Vagina (tissue), 2 donors: ENCODE measurements around the gene NIPBL. TPM values are rescaled to one million over a fixed set of nuclear protein-coding genes. Genes with fewer than 3 reads are reported as not detected.
"Not testable (repeated sequence)": the region's sequence is repeated elsewhere in the genome, so short reads cannot be mapped to it uniquely, and the experiment has no call there.

Source experiments
- DNase-seq, 2 donors: peaks; one replicate each; pipeline ENCODE4 v3.0.0-alpha.2; 2017; ENCODE audit errors: extremely low spot score in 2 of 2
- H3K27ac ChIP-seq: fragments of 200-600 bp; sonication (generic); one replicate; pipeline ENCODE4 v1.5.1; 2019
- H3K27me3 ChIP-seq: fragments of 200-600 bp; sonication (generic); one replicate; pipeline ENCODE4 v1.5.1; 2019
- H3K36me3 ChIP-seq, 2 donors: fragments of 200-600 bp; sonication (generic); one replicate each; pipeline ENCODE4 v1.5.1; 2017 to 2019
- H3K4me1 ChIP-seq: fragments of 200-600 bp; sonication (generic); one replicate; pipeline ENCODE4 v1.5.1; 2019
- H3K4me3 ChIP-seq, 2 donors: fragments of 200-600 bp; sonication (generic); 1 replicate in 1 of 2; 2 replicates in 1 of 2; pipeline ENCODE4 v1.5.1; 2016 to 2019
- H3K9me3 ChIP-seq: fragments of 200-600 bp; sonication (generic); one replicate; pipeline ENCODE4 v1.5.1; 2019
- POLR2A ChIP-seq, 2 donors: fragments of 450-650 bp; IDR thresholded peaks; one replicate each; pipeline ENCODE4 v1.6.1; 2017; ENCODE audit warnings: antibody characterized with exemption in 2 of 2, mild to moderate bottlenecking in 2 of 2, moderate library complexity in 2 of 2
- POLR2AphosphoS5 ChIP-seq, 2 donors: sonication (generic); formaldehyde crosslinking; IDR thresholded peaks; one replicate each; pipeline ENCODE4 v1.9.0; 2017; ENCODE audit warnings: antibody characterized with exemption in 2 of 2, mild to moderate bottlenecking in 2 of 2, low read depth in 1 of 2; ENCODE audit not compliant: insufficient read depth in 1 of 2
- intact Hi-C: fragments of 100-400 bp; cut with DNase I; formaldehyde crosslinking; loops from one replicate; pipeline ENCODE4 v1.15.1; 2023
- total RNA-seq: library from RNA; depleted of rRNA; stranded (reverse); fragments of >200 nt; gene quantifications from one replicate; pipeline ENCODE4 v1.2.3, GENCODE V29; 2016
- TF ChIP-seq, protein P1 (sequence below), 3 experiments: fragments of 450-650 bp in 2 of 3; fragments of 200-600 bp in 1 of 3; sonication (generic) in 1 of 3; IDR thresholded peaks; one replicate each; pipeline ENCODE4 v1.5.1; 2017 to 2019; ENCODE audit warnings: antibody characterized with exemption in 3 of 3, mild to moderate bottlenecking in 2 of 3, moderate library complexity in 2 of 3

The NIPBL gene
- total RNA-seq, 1 donor from 2014 or later = 67.8 TPM

DNA sequence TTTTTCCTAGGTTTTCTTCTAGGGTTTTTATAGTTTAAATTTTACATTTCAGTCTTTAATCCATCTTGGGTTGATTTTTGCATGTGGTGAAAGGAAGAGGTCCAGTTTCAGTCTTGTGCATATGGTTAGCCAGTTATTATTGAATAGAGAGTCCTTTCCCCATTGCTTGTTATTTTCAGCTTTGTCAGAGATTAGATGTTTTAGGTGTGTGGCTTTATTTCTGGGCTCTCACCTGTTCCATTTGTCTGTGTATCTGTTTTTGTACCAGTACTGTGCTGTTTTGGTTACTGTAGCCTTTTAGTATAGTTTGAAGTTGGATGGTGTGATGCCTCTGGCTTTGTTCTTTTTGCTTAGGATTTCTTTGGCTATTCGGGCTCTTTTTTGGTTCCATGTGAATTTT lies 25.8 kb downstream of the NIPBL start:
- Histone ChIP-seq H3K4me1 (peaks cover 16% of the 10 kb centered on the region), H3K9me3 (no peaks in the 10 kb centered on the region), H3K27me3 (no peaks in the 10 kb centered on the region), H3K4me3 (no peak overlapping the region), H3K36me3 (no peaks in the 10 kb centered on the region), H3K27ac (no peak overlapping the region)
- no peak for TF ChIP-seq POLR2AphosphoS5 (IDR thresholded peaks at IDR 0.05; ENCODE audit: insufficient read depth in 1 of 2, low read depth in 1 of 2)
- TF ChIP-seq, protein P1, sequence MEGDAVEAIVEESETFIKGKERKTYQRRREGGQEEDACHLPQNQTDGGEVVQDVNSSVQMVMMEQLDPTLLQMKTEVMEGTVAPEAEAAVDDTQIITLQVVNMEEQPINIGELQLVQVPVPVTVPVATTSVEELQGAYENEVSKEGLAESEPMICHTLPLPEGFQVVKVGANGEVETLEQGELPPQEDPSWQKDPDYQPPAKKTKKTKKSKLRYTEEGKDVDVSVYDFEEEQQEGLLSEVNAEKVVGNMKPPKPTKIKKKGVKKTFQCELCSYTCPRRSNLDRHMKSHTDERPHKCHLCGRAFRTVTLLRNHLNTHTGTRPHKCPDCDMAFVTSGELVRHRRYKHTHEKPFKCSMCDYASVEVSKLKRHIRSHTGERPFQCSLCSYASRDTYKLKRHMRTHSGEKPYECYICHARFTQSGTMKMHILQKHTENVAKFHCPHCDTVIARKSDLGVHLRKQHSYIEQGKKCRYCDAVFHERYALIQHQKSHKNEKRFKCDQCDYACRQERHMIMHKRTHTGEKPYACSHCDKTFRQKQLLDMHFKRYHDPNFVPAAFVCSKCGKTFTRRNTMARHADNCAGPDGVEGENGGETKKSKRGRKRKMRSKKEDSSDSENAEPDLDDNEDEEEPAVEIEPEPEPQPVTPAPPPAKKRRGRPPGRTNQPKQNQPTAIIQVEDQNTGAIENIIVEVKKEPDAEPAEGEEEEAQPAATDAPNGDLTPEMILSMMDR (IDR thresholded peaks at IDR 0.05) = no peak
- TF ChIP-seq POLR2A (IDR thresholded peaks at IDR 0.05) = no peak
- no peak for DNase-seq
- intact Hi-C loops = no loop called here

DNA sequence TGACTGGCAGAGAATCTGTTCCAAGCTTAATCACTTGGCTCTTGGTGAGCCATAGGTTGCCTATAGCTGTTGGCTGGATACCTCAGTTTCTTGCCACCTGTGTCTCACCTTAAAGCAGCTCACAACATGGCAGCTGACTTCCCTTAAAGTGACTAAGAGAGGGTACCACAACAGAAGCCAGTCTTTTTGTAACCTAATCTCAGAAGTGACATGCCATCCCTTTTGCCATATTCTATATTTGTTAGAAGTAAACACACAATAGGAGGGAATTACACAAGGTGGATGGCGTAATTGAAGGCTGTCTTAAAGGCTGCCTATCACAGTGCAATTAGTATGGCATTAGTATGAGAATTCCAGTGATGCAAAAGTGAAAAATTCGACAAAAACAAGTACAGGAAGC lies 28.1 kb downstream of the NIPBL start:
- H3K4me3 ChIP-seq = no peak overlapping the region

DNA sequence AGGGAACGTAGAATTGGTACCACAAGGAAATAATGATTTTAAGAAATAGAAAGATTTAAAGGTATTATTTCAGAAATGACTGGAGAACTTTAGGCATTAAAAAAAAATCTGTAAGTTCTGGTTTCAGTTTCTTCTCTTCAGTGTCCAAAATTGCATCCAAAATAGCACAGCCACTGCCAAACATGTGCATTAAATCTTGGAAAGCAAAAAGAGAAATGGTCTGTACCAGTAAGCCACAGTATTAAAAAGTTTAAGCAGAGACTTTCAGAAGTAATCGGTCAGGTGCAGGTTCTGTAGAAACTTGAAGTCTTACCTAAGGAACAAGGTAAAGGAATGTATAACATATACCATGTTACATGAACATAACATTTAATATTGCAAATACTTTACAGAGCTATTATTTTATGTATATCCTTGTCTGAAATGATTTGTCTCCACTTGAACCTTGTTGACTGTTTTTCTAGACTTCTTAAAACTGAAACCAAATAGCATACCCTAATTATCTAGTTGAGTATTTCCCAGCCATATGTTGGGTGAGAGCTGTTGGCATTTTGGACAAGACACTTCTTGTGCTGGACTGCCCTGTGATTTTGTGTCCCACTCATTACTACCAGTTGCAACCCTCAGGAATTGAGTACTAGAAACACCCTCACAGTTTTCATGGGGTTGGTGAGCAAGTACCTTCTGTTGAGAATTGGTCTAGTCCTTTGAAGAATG lies 32.1 kb downstream of the NIPBL start:
- H3K4me3 ChIP-seq = no peak overlapping the region
- H3K36me3 ChIP-seq = no peaks in the 10 kb centered on the region
- H3K27ac ChIP-seq = no peak overlapping the region
- intact Hi-C loops = no loop called here
- TF ChIP-seq, protein P1 (IDR thresholded peaks at IDR 0.05) = no peak
- TF ChIP-seq POLR2A (IDR thresholded peaks at IDR 0.05) (no peak), POLR2AphosphoS5 (IDR thresholded peaks at IDR 0.05; ENCODE audit: insufficient read depth in 1 of 2, low read depth in 1 of 2) (no peak)
- DNase-seq = no peak
- peaks cover 28% of the 10 kb centered on the region for H3K4me1 ChIP-seq
- no peaks in the 10 kb centered on the region for H3K9me3 ChIP-seq
- H3K27me3 ChIP-seq = no peaks in the 10 kb centered on the region

More for the DNA sequence above, 28.1 kb downstream of the NIPBL start:
- intact Hi-C loops = no loop called here
- Histone ChIP-seq H3K4me1 (peaks cover 28% of the 10 kb centered on the region), H3K36me3 (no peaks in the 10 kb centered on the region), H3K9me3 (no peaks in the 10 kb centered on the region), H3K27me3 (no peaks in the 10 kb centered on the region), H3K27ac (no peak overlapping the region)
- no peak for DNase-seq
- TF ChIP-seq, protein P1 (IDR thresholded peaks at IDR 0.05) = no peak
- TF ChIP-seq POLR2AphosphoS5 (IDR thresholded peaks at IDR 0.05; ENCODE audit: insufficient read depth in 1 of 2, low read depth in 1 of 2) (no peak), POLR2A (IDR thresholded peaks at IDR 0.05) (no peak)

DNA sequence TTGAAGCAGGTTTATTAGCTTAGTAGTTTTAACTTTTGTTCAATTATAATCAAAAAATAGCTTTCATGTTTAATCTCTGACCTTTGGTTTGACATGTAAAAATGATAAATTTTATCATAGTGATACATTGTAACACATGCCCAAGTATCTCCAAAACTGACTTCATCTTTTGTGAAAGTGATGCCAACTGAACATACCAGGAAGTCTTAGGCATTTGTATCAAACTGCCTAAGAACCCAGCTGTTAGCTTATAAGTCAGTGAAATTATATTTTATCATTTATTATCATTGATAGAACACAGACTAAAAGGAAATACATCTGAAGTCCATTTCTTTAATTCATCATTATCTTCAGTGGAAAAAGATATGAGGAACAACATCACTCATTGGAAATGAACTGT lies 39.1 kb downstream of the NIPBL start:
- intact Hi-C loops = no loop called here

DNA sequence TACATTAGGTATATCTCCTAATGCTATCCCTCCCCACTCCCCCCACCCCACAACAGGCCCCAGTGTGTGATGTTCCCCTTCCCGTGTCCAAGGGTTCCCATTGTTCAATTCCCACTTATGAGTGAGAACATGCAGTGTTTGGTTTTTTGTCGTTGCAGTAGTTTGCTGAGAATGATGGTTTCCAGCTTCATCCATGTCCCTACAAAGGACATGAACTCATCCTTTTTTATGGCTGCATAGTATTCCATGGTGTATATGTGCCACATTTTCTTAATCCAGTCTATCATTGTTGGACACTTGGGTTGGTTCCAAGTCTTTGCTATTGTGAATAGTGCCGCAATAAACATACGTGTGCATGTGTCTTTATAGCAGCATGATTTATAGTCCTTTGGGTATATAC lies 40.0 kb downstream of the NIPBL start:
- H3K27ac ChIP-seq, intact Hi-C loops, H3K36me3 ChIP-seq, H3K4me3 ChIP-seq, DNase-seq, H3K27me3 ChIP-seq, H3K9me3 ChIP-seq: not testable (repeated sequence)
- H3K4me1 ChIP-seq = peaks cover 30% of the 10 kb centered on the region

More for the DNA sequence above, 39.1 kb downstream of the NIPBL start:
- H3K27me3 ChIP-seq = no peaks in the 10 kb centered on the region
- H3K36me3 ChIP-seq = no peaks in the 10 kb centered on the region
- TF ChIP-seq, protein P1 (IDR thresholded peaks at IDR 0.05) = no peak
- DNase-seq = no peak
- peaks cover 21% of the 10 kb centered on the region for H3K4me1 ChIP-seq
- no peaks in the 10 kb centered on the region for H3K9me3 ChIP-seq
- H3K4me3 ChIP-seq = no peak overlapping the region
- no peak overlapping the region for H3K27ac ChIP-seq

DNA sequence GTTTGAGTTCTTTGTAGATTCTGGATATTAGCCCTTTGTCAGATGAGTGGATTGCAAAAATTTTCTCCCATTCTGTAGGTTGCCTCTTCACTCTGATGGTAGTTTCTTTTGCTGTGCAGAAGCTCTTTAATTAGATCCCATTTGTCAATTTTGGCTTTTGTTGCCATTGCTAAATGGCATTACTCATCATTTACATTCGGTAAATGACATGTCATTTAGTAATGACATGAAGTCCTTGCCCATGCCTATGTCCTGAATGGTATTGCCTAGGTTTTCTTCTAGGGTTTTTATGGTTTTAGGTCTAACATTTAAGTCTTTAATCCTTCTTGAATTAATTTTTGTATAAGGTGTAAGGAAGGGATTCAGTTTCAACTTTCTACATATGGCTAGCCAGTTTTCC lies 40.8 kb downstream of the NIPBL start:
- DNase-seq, H3K27ac ChIP-seq, H3K9me3 ChIP-seq, H3K27me3 ChIP-seq, H3K36me3 ChIP-seq, intact Hi-C loops, H3K4me3 ChIP-seq: not testable (repeated sequence)
- H3K4me1 ChIP-seq = peaks cover 33% of the 10 kb centered on the region
